Measurements from ENCODE around the gene DGCR2. TPM values are rescaled to one million over a fixed set of nuclear protein-coding genes. Genes with fewer than 3 reads are reported as not detected.
"Not testable (repeated sequence)": the region's sequence is repeated elsewhere in the genome, so short reads cannot be mapped to it uniquely, and the experiment has no call there.

Gene DGCR2
- total and polyA plus RNA-seq, 2 of the 8 experiments (the other 6 are each of a cell fraction or from before 2014, with no cell fraction given): 42.3 to 62.2 TPM

GRCh38 chr22:19035126-19035473 is 87.1 kb downstream of the DGCR2 start:
- not testable (repeated sequence) for H2BK20ac ChIP-seq (ENCODE audit: low read length); FAIRE-seq; H3K79me1 ChIP-seq (ENCODE audit: low read depth, low read length); H3K9me3 ChIP-seq (ENCODE audit: insufficient read depth in 2 of 2, low read depth in 1 of 2, low read length in 1 of 2); H2BK15ac ChIP-seq (ENCODE audit: low read length); H4K8ac ChIP-seq (ENCODE audit: extremely low read depth, insufficient read depth, low read length); DNase-seq (ENCODE audit: low read depth in 1 of 2, low spot score in 2 of 2); H4K91ac ChIP-seq (replicated peaks; ENCODE audit: insufficient read length, low read length); H3K56ac ChIP-seq (replicated peaks; ENCODE audit: insufficient read length, low read depth, low read length); H3K4me2 ChIP-seq (ENCODE audit: insufficient read depth in 1 of 2, low read depth in 2 of 2, low read length in 2 of 2); H2BK12ac ChIP-seq (ENCODE audit: low read depth, low read length); H2AFZ ChIP-seq (ENCODE audit: low read length); H2BK120ac ChIP-seq (replicated peaks; ENCODE audit: low read depth, low read length); H3K4ac ChIP-seq (replicated peaks; ENCODE audit: insufficient read length, low read depth, low read length); H4K5ac ChIP-seq (ENCODE audit: insufficient read length, low read depth, low read length); H3K23me2 ChIP-seq (ENCODE audit: low read depth, low read length); H3K18ac ChIP-seq (ENCODE audit: extremely low read depth, low read length); H2AK5ac ChIP-seq (ENCODE audit: low read depth, low read length); H3K36me3 ChIP-seq (ENCODE audit: control insufficient read depth in 2 of 4, insufficient read depth in 4 of 4, low read length in 3 of 4); H3K27ac ChIP-seq (ENCODE audit: low read depth, low read length); H3K4me1 ChIP-seq (replicated peaks in 1 of 4; ENCODE audit: control insufficient read depth in 3 of 4, insufficient read depth in 4 of 4, low read length in 3 of 4); H3K9ac ChIP-seq (replicated peaks in 1 of 4; ENCODE audit: extremely low read depth in 1 of 4, low read depth in 3 of 4, low read length in 3 of 4); H3K23ac ChIP-seq (ENCODE audit: insufficient read length); H2BK5ac ChIP-seq (ENCODE audit: low read depth, low read length); H3K79me2 ChIP-seq (ENCODE audit: control insufficient read depth in 1 of 2, insufficient read depth in 2 of 2, low read length in 2 of 2); H3K14ac ChIP-seq (ENCODE audit: insufficient read length); H3K4me3 ChIP-seq (ENCODE audit: extremely low read depth in 1 of 4, insufficient read depth in 2 of 4, low read depth in 3 of 4, low read length in 4 of 4)
- CTCF ChIA-PET (ENCODE audit: partially characterized antibody): interaction anchor here (1.0 to 2.3 kb wide), 2 partner anchors 9 to 38 kb away, joined by 4 to 9 read pairs; no protein-coding TSS in a partner anchor
- Histone ChIP-seq H4K20me1 (replicated peaks in 1 of 2; ENCODE audit: control insufficient read depth in 1 of 2, insufficient read depth in 2 of 2, low read length in 2 of 2) (peaks cover 0 to 23% of the 10 kb centered on the region in 2 experiments), H3K27me3 (replicated peaks in 1 of 4; ENCODE audit: control insufficient read depth in 3 of 4, extremely low read depth in 1 of 4, insufficient read depth in 3 of 4, low read length in 3 of 4) (peaks cover 6 to 11% (median 8%) of the 10 kb centered on the region in 4 experiments; a peak in 6 of 7 replicates)
- POLR2A ChIA-PET (ENCODE audit: partially characterized antibody): interaction anchor here (1.0 kb wide), 2 partner anchors 9 to 17 kb away, joined by 3 to 4 read pairs; no protein-coding TSS in a partner anchor
- WGBS, 2 experiments (ENCODE audit: extremely low coverage in 1 of 2, insufficient coverage in 1 of 2, insufficient read length in 1 of 2, insufficient replicate concordance in 2 of 2, low coverage in 1 of 2, low lambda C conversion rate in 2 of 2, missing lambda C conversion rate in 1 of 2): 51% methylated on average over 3 of the region's 6 CpGs; no CpG with 5 or more reads in 1 of the 2 experiments

DNA sequence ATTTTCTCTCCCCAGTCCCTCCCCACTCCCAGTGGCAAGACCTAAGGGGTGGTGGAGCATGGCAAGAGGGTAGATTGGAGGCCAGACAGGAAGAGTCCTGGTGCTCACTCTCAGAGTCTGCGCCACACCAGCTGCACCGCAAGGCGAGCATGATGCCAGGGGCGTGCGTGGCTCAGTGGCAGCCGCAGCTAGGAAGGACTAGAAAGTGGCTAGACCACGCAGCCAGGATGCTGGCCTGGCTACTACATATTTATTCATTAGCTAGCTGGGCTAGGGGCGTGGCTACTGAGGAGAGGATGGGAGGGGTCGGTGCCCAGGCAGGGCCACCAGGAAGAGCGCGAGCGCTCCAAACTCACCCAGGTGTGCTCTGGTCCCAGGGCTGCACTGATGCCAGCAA is 87.5 kb downstream of the DGCR2 start:
- H4K5ac ChIP-seq (ENCODE audit: insufficient read length, low read depth, low read length); H2BK12ac ChIP-seq (ENCODE audit: low read depth, low read length); FAIRE-seq; H3K36me3 ChIP-seq (ENCODE audit: control insufficient read depth in 2 of 4, insufficient read depth in 4 of 4, low read length in 3 of 4); H3K14ac ChIP-seq (ENCODE audit: insufficient read length); H3K9me3 ChIP-seq (ENCODE audit: insufficient read depth in 2 of 2, low read depth in 1 of 2, low read length in 1 of 2); H3K79me2 ChIP-seq (ENCODE audit: control insufficient read depth in 1 of 2, insufficient read depth in 2 of 2, low read length in 2 of 2); H4K8ac ChIP-seq (ENCODE audit: extremely low read depth, insufficient read depth, low read length); POLR2A ChIA-PET (ENCODE audit: partially characterized antibody); H2BK15ac ChIP-seq (ENCODE audit: low read length); H2BK20ac ChIP-seq (ENCODE audit: low read length); H3K27ac ChIP-seq (ENCODE audit: low read depth, low read length); H2BK5ac ChIP-seq (ENCODE audit: low read depth, low read length); H2BK120ac ChIP-seq (replicated peaks; ENCODE audit: low read depth, low read length); H2AFZ ChIP-seq (ENCODE audit: low read length); H3K18ac ChIP-seq (ENCODE audit: extremely low read depth, low read length); H4K91ac ChIP-seq (replicated peaks; ENCODE audit: insufficient read length, low read length); H3K4ac ChIP-seq (replicated peaks; ENCODE audit: insufficient read length, low read depth, low read length); H3K23me2 ChIP-seq (ENCODE audit: low read depth, low read length); H3K4me3 ChIP-seq (ENCODE audit: extremely low read depth in 1 of 4, insufficient read depth in 2 of 4, low read depth in 3 of 4, low read length in 4 of 4); CTCF ChIA-PET (ENCODE audit: partially characterized antibody); H2AK5ac ChIP-seq (ENCODE audit: low read depth, low read length); H3K4me2 ChIP-seq (ENCODE audit: insufficient read depth in 1 of 2, low read depth in 2 of 2, low read length in 2 of 2); H3K9ac ChIP-seq (replicated peaks in 1 of 4; ENCODE audit: extremely low read depth in 1 of 4, low read depth in 3 of 4, low read length in 3 of 4); H3K23ac ChIP-seq (ENCODE audit: insufficient read length); H3K4me1 ChIP-seq (replicated peaks in 1 of 4; ENCODE audit: control insufficient read depth in 3 of 4, insufficient read depth in 4 of 4, low read length in 3 of 4); H3K56ac ChIP-seq (replicated peaks; ENCODE audit: insufficient read length, low read depth, low read length); H3K79me1 ChIP-seq (ENCODE audit: low read depth, low read length): not testable (repeated sequence)
- Histone ChIP-seq H3K27me3 (replicated peaks in 1 of 4; ENCODE audit: control insufficient read depth in 3 of 4, extremely low read depth in 1 of 4, insufficient read depth in 3 of 4, low read length in 3 of 4) (peaks cover 7 to 13% (median 9%) of the 10 kb centered on the region in 4 experiments; a peak in 6 of 7 replicates), H4K20me1 (replicated peaks in 1 of 2; ENCODE audit: control insufficient read depth in 1 of 2, insufficient read depth in 2 of 2, low read length in 2 of 2) (peaks cover 0 to 23% of the 10 kb centered on the region in 2 experiments)
- peak in 1 of 2 experiments; percentile 47 for DNase-seq (ENCODE audit: low read depth in 1 of 2, low spot score in 2 of 2)
- 77% methylated on average over 11 of the region's 12 CpGs; no CpG with 5 or more reads in 1 of the 2 experiments for WGBS, 2 experiments (ENCODE audit: extremely low coverage in 1 of 2, insufficient coverage in 1 of 2, insufficient read length in 1 of 2, insufficient replicate concordance in 2 of 2, low coverage in 1 of 2, low lambda C conversion rate in 2 of 2, missing lambda C conversion rate in 1 of 2)

Measured in H1 (cell line).